ENCODE results near the gene KIAA1328. TPM values are rescaled to one million over a fixed set of nuclear protein-coding genes. Genes with fewer than 3 reads are reported as not detected.

The KIAA1328 gene
- total RNA-seq, 6 experiments from 2014 or later = 2.7 to 3.3 (median 3.0) TPM

DNA sequence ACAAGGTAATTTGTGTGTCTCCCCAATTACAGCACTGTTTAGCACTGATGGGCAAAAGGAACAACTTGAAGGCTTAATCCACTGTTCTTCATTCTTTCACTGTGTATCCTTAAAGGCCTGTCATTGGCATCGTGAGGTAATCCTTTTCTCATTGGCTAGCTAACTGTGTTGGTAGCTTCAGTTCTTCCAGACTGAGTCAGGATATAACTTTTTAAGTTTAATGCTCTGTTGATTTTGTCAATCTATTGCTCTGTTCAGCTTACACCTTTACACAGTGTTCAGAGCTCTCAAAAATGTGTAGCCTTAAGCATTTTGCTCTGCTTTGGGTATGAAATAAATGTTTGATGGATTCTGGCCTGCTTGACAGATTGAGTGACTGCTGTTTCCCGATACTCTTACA lies 148.2 kb downstream of the KIAA1328 start:
- H3K4me1 Mint-ChIP-seq (ENCODE audit: low read depth) = no peaks in the 10 kb centered on the region
- H3K9me3 Mint-ChIP-seq = no peaks in the 10 kb centered on the region
- no peak overlapping the region for H3K27ac Mint-ChIP-seq
- no peaks in the 10 kb centered on the region for H3K36me3 Mint-ChIP-seq (ENCODE audit: low read depth)
- H3K27me3 Mint-ChIP-seq (ENCODE audit: insufficient read depth) = no peaks in the 10 kb centered on the region
- H3K4me3 Mint-ChIP-seq = no peak overlapping the region
- TF ChIP-seq, protein P1, sequence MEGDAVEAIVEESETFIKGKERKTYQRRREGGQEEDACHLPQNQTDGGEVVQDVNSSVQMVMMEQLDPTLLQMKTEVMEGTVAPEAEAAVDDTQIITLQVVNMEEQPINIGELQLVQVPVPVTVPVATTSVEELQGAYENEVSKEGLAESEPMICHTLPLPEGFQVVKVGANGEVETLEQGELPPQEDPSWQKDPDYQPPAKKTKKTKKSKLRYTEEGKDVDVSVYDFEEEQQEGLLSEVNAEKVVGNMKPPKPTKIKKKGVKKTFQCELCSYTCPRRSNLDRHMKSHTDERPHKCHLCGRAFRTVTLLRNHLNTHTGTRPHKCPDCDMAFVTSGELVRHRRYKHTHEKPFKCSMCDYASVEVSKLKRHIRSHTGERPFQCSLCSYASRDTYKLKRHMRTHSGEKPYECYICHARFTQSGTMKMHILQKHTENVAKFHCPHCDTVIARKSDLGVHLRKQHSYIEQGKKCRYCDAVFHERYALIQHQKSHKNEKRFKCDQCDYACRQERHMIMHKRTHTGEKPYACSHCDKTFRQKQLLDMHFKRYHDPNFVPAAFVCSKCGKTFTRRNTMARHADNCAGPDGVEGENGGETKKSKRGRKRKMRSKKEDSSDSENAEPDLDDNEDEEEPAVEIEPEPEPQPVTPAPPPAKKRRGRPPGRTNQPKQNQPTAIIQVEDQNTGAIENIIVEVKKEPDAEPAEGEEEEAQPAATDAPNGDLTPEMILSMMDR (IDR thresholded peaks at IDR 0.05) = no peak
- no peak for DNase-seq

DNA sequence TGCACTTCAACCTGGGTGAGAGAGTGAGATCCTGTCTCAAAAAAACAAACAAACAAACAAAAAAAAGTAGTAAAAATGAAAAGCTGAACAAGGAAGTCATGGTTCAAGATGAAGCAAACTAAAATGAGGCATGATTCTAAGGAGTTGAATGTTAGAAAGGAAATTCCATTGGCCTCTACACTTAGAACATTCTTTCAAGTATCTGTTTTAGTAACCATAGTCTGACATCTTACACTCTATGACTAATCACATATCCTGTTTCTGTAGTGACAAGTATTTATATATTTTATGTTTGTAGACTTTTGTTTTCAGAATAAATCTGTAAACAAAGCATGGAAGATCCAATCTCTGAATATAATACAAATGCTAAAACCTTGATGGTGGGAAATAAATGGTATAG lies 164.1 kb downstream of the KIAA1328 start:
- DNase-seq = peak; percentile 55

GRCh38 chr18:37006742-37007141 lies 177.8 kb downstream of the KIAA1328 start:
- H3K36me3 Mint-ChIP-seq (ENCODE audit: low read depth) = no peaks in the 10 kb centered on the region
- H3K27me3 Mint-ChIP-seq (ENCODE audit: insufficient read depth) = no peaks in the 10 kb centered on the region
- no peaks in the 10 kb centered on the region for H3K9me3 Mint-ChIP-seq
- no peak overlapping the region for H3K27ac Mint-ChIP-seq
- no peaks in the 10 kb centered on the region for H3K4me1 Mint-ChIP-seq (ENCODE audit: low read depth)
- TF ChIP-seq, protein P1 (IDR thresholded peaks at IDR 0.05) = no peak
- no peak overlapping the region for H3K4me3 Mint-ChIP-seq
- no peak for DNase-seq

More for the DNA sequence above, 164.1 kb downstream of the KIAA1328 start:
- Mint-ChIP-seq H3K27me3 (ENCODE audit: insufficient read depth) (no peaks in the 10 kb centered on the region), H3K9me3 (no peaks in the 10 kb centered on the region), H3K36me3 (ENCODE audit: low read depth) (no peaks in the 10 kb centered on the region), H3K4me3 (no peak overlapping the region), H3K27ac (peak overlapping the region; percentile 51; the same call in 1 of the 2 replicates), H3K4me1 (ENCODE audit: low read depth) (peaks cover 13% of the 10 kb centered on the region)
- TF ChIP-seq, protein P1 (IDR thresholded peaks at IDR 0.05) = no peak

GRCh38 chr18:37012452-37012851 lies 183.5 kb downstream of the KIAA1328 start:
- H3K4me1 Mint-ChIP-seq (ENCODE audit: low read depth) = no peaks in the 10 kb centered on the region

GRCh38 chr18:37019157-37019827 lies 190.4 kb downstream of the KIAA1328 start:
- Mint-ChIP-seq H3K36me3 (ENCODE audit: low read depth) (no peaks in the 10 kb centered on the region; the same call in 1 of the 2 replicates), H3K4me1 (ENCODE audit: low read depth) (no peaks in the 10 kb centered on the region), H3K9me3 (peaks cover 15% of the 10 kb centered on the region), H3K27me3 (ENCODE audit: insufficient read depth) (no peaks in the 10 kb centered on the region), H3K27ac (no peak overlapping the region), H3K4me3 (no peak overlapping the region)
- TF ChIP-seq, protein P1 (IDR thresholded peaks at IDR 0.05) = peak; percentile 39; the same call in 1 of the 2 replicates
- peak; percentile 3 for DNase-seq

More at GRCh38 chr18:37012452-37012851, 183.5 kb downstream of the KIAA1328 start:
- no peak overlapping the region for H3K4me3 Mint-ChIP-seq
- no peak for DNase-seq
- no peaks in the 10 kb centered on the region for H3K27me3 Mint-ChIP-seq (ENCODE audit: insufficient read depth)
- H3K36me3 Mint-ChIP-seq (ENCODE audit: low read depth) = no peaks in the 10 kb centered on the region; the same call in 1 of the 2 replicates
- TF ChIP-seq, protein P1 (IDR thresholded peaks at IDR 0.05) = no peak
- H3K9me3 Mint-ChIP-seq = peaks cover 12% of the 10 kb centered on the region; the same call in 1 of the 2 replicates
- no peak overlapping the region for H3K27ac Mint-ChIP-seq
